Mesenchymal stem cell (in vitro differentiated cells and primary cell): ENCODE data around the gene GEMIN7.

Experiments used
- DNase-seq: peaks from one replicate; pipeline ENCODE4 v3.0.0-alpha.2; 2013
- H2AFZ ChIP-seq: one replicate; pipeline ENCODE4 v1.6.1; 2013; ENCODE audit warnings: low read depth, mild to moderate bottlenecking, control low read depth, inconsistent platforms, low read length, moderate library complexity
- H2AK5ac ChIP-seq: 2 replicates; pipeline ENCODE4 v1.6.1; 2013; ENCODE audit warnings: low read length, moderate library complexity, mild to moderate bottlenecking, inconsistent platforms; ENCODE audit not compliant: severe bottlenecking
- H2BK120ac ChIP-seq: one replicate; pipeline ENCODE4 v1.6.1; 2013; ENCODE audit warnings: low read depth, mild to moderate bottlenecking, inconsistent platforms, low read length, moderate library complexity
- H2BK12ac ChIP-seq, 2 experiments: one replicate each; pipeline ENCODE4 v1.6.1; 2013; ENCODE audit warnings: inconsistent platforms in 2 of 2, low read length in 2 of 2, mild to moderate bottlenecking in 2 of 2, moderate library complexity in 2 of 2, control low read depth in 1 of 2
- H2BK15ac ChIP-seq: one replicate; pipeline ENCODE4 v1.6.1; 2013; ENCODE audit warnings: mild to moderate bottlenecking, low read depth, inconsistent platforms; ENCODE audit not compliant: poor library complexity, severe bottlenecking
- H2BK5ac ChIP-seq: 2 replicates; pipeline ENCODE4 v1.6.1; 2013; ENCODE audit warnings: low read depth, mild to moderate bottlenecking, low read length, control low read depth, inconsistent platforms; ENCODE audit not compliant: poor library complexity, severe bottlenecking
- H3K14ac ChIP-seq, 2 experiments: one replicate each; pipeline ENCODE4 v1.6.1; 2013; ENCODE audit warnings: inconsistent platforms in 2 of 2, low read length in 2 of 2, control low read depth in 1 of 2, mild to moderate bottlenecking in 1 of 2, moderate library complexity in 1 of 2
- H3K18ac ChIP-seq, 2 experiments: one replicate each; pipeline ENCODE4 v1.6.1; 2013; ENCODE audit warnings: inconsistent platforms in 2 of 2, low read length in 2 of 2, control low read depth in 1 of 2, low read depth in 1 of 2, mild to moderate bottlenecking in 1 of 2
- H3K23ac ChIP-seq, 2 experiments: one replicate each; pipeline ENCODE4 v1.6.1; 2013; ENCODE audit warnings: inconsistent platforms in 2 of 2, low read length in 2 of 2, mild to moderate bottlenecking in 2 of 2, moderate library complexity in 2 of 2, control low read depth in 1 of 2
- H3K27ac ChIP-seq: 2 replicates; pipeline ENCODE4 v1.5.1; 2013; ENCODE audit warnings: mild to moderate bottlenecking, moderate library complexity, low read length, control low read depth, inconsistent platforms; ENCODE audit not compliant: poor library complexity, severe bottlenecking
- H3K27me3 ChIP-seq, 2 experiments: 2 replicates each; pipeline versions ENCODE4 v1.6.1 to v1.7.0; 2013; ENCODE audit warnings: low read length in 2 of 2, mild to moderate bottlenecking in 2 of 2, moderate library complexity in 2 of 2, control low read depth in 1 of 2, inconsistent platforms in 1 of 2; ENCODE audit not compliant: control insufficient read depth in 1 of 2, insufficient read depth in 1 of 2
- H3K36me3 ChIP-seq, 2 experiments: 2 replicates each; pipeline versions ENCODE4 v1.6.1 to v1.7.0; 2013; ENCODE audit warnings: low read length in 2 of 2, control low read depth in 1 of 2, inconsistent platforms in 1 of 2, low read depth in 1 of 2, mild to moderate bottlenecking in 1 of 2; ENCODE audit not compliant: insufficient read depth in 2 of 2, control insufficient read depth in 1 of 2
- H3K4ac ChIP-seq, 2 experiments: one replicate each; pipeline ENCODE4 v1.6.1; 2013; ENCODE audit warnings: inconsistent platforms in 2 of 2, low read length in 2 of 2, mild to moderate bottlenecking in 2 of 2, moderate library complexity in 2 of 2, control low read depth in 1 of 2, low read depth in 1 of 2
- H3K4me1 ChIP-seq: 2 replicates; pipeline ENCODE4 v1.6.1; 2013; ENCODE audit warnings: low read depth, low read length, control low read depth; ENCODE audit not compliant: control insufficient read depth, insufficient read depth
- H3K4me2 ChIP-seq: 2 replicates; pipeline ENCODE4 v1.6.1; 2013; ENCODE audit warnings: low read length, mild to moderate bottlenecking, inconsistent platforms; ENCODE audit not compliant: poor library complexity, severe bottlenecking
- H3K4me3 ChIP-seq, 2 experiments: 2 replicates each; pipeline versions ENCODE4 v1.5.1 to v1.7.0; 2013; ENCODE audit warnings: low read length in 2 of 2, mild to moderate bottlenecking in 2 of 2, control low read depth in 1 of 2, low read depth in 1 of 2; ENCODE audit not compliant: insufficient read depth in 1 of 2
- H3K79me1 ChIP-seq: replicated peaks from 2 replicates; pipeline ENCODE4 v1.6.1; 2013; ENCODE audit warnings: mild to moderate bottlenecking, control low read depth, low read length, inconsistent platforms; ENCODE audit not compliant: poor library complexity, severe bottlenecking
- H3K9ac ChIP-seq: 2 replicates; pipeline ENCODE4 v1.7.0; 2013; ENCODE audit warnings: mild to moderate bottlenecking, low read length, moderate library complexity
- H3K9me3 ChIP-seq: 2 replicates; pipeline ENCODE4 v1.7.0; 2013; ENCODE audit warnings: mild to moderate bottlenecking, low read length; ENCODE audit not compliant: control insufficient read depth
- H4K8ac ChIP-seq: one replicate; pipeline ENCODE4 v1.6.1; 2013; ENCODE audit warnings: inconsistent platforms, mild to moderate bottlenecking, low read length, moderate library complexity
- H4K91ac ChIP-seq: one replicate; pipeline ENCODE4 v1.6.1; 2013; ENCODE audit warnings: mild to moderate bottlenecking, low read length, inconsistent platforms
- WGBS: methylation state at CpG from one replicate; pipeline ENCODE4 v1.1.7; 2013; ENCODE audit warnings: mixed read lengths; 5-methylcytosine and 5-hydroxymethylcytosine counted together

The GEMIN7 gene

DNA sequence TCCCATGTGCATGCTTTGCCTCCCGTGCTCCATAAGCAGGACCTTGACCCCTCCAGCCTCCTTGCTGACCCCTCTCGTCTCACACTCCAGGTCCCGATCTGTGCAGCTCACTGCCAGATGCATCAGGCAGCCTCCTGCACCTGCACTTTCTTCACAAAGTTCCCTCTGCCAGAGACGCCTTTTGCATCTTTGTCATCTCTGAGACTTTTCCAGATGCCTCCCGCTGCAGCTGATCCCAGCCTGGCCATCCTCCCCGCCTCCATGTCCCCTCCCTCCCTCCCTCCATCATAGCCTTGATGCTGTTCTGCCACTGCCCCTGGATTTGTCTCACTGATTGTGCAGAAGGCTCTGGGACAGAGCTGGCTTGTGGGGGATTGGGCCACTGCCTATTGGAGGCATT is 43.8 kb downstream of the GEMIN7 start:
- Histone ChIP-seq H4K91ac (no peak overlapping the region), H2BK120ac (no peak overlapping the region), H3K36me3 (peaks cover 4 to 19% of the 10 kb centered on the region in 2 experiments), H3K4me2 (no peak overlapping the region), H3K9ac (no peak overlapping the region), H2BK12ac (no peak overlapping the region), H3K9me3 (no peaks in the 10 kb centered on the region), H2AFZ (no peak overlapping the region), H3K14ac (no peak overlapping the region), H3K27me3 (no peaks in the 10 kb centered on the region), H3K4me3 (no peak overlapping the region), H2BK5ac (no peak overlapping the region), H4K8ac (no peak overlapping the region), H3K27ac (no peak overlapping the region), H3K18ac (no peak overlapping the region), H3K4me1 (peaks cover 25% of the 10 kb centered on the region), H3K4ac (no peak overlapping the region), H2BK15ac (no peak overlapping the region), H3K23ac (peak overlapping the region in 1 of 2 experiments; percentile 35), H3K79me1 (peaks cover 56% of the 10 kb centered on the region), H2AK5ac (no peak overlapping the region)
- WGBS = 81% methylated on average over 5 of the region's 6 CpGs
- DNase-seq = no peak

DNA sequence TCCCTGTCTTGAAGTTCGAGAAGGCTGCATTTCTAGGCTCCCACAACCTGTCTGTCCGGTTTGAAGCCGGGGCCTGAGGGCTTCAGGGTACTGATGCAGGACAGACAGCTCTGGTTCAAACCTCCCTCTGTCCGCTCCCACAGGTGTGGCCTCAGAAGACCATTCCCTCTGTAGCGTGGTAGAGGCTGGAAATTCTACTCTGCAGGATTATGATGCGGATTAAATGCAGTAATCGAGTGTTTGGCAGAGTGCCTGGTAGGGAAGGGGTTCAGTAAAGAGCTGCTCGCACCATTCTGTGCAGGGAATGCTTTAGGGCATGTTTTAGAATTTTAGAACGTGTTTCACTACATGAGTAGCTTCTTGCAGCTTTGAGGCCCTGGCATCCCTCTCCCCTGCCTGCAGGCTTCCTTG is 44.4 kb downstream of the GEMIN7 start:
- WGBS = 94% methylated on average over 9 of the region's 9 CpGs
- Histone ChIP-seq H3K4me3 (no peak overlapping the region), H3K36me3 (peaks cover 4 to 19% of the 10 kb centered on the region in 2 experiments), H4K91ac (no peak overlapping the region), H3K4me1 (peaks cover 19% of the 10 kb centered on the region), H2BK15ac (no peak overlapping the region), H3K18ac (no peak overlapping the region), H2BK12ac (no peak overlapping the region), H2BK120ac (no peak overlapping the region), H3K23ac (no peak overlapping the region), H4K8ac (no peak overlapping the region), H3K9ac (no peak overlapping the region), H3K9me3 (no peaks in the 10 kb centered on the region), H3K27me3 (no peaks in the 10 kb centered on the region), H2AFZ (no peak overlapping the region), H3K27ac (no peak overlapping the region), H3K4ac (no peak overlapping the region), H3K4me2 (no peak overlapping the region), H3K79me1 (peaks cover 58% of the 10 kb centered on the region), H3K14ac (no peak overlapping the region), H2AK5ac (no peak overlapping the region), H2BK5ac (no peak overlapping the region)
- DNase-seq = no peak

DNA sequence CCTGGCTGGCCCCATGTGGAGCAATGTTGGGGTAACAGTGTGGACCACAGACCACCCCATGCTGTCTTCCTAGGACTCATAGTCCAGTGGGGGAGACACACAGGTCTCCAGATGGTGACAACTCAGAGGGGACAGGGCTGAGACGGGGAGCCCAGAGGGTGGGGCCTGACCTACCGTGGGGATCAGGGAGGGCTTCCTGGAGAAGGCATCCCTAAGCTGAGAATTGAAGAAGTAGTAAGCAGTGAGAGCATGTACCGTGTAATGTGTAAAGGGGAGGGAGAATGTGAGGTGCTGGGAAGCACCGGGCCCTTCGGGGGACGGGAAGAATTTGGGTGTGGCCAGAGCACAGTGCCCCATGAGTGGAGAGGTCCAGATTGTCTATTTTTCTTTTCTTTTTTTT is 45.0 kb downstream of the GEMIN7 start:
- Histone ChIP-seq H3K23ac (no peak overlapping the region), H3K9me3 (no peaks in the 10 kb centered on the region), H2BK120ac (no peak overlapping the region), H2AFZ (no peak overlapping the region), H2BK15ac (no peak overlapping the region), H2BK12ac (no peak overlapping the region), H3K27ac (no peak overlapping the region), H3K4me1 (peaks cover 16% of the 10 kb centered on the region), H3K4ac (no peak overlapping the region), H3K4me2 (no peak overlapping the region), H3K36me3 (peaks cover 4 to 24% of the 10 kb centered on the region in 2 experiments), H4K8ac (peak overlapping the region; percentile 7), H2AK5ac (no peak overlapping the region), H4K91ac (no peak overlapping the region), H3K18ac (no peak overlapping the region), H3K9ac (no peak overlapping the region), H2BK5ac (no peak overlapping the region), H3K14ac (no peak overlapping the region), H3K27me3 (no peaks in the 10 kb centered on the region), H3K79me1 (peaks cover 63% of the 10 kb centered on the region), H3K4me3 (no peak overlapping the region)
- no peak for DNase-seq
- WGBS = 97% methylated on average over 4 of the region's 6 CpGs

DNA sequence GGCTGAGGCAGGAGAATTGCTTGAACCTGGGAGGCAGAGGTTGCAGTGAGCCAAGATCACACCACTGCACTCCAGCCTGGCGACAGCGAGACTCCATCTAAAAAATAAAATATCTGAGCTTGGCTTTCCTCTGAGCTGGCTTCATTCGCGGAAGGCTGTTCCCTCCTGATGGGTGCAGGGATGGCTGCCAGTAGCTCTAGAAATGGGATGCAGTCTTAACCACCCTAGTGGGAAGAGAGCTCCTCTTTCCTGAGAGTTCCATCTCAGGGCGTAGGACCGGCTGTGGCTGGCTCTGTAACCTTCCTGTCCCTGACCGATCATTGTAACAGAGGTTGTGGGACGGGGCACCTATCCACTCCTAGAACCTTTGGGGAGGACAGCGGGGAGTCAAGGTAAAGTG is 46.3 kb downstream of the GEMIN7 start:
- Histone ChIP-seq H2AK5ac (no peak overlapping the region), H3K18ac (no peak overlapping the region), H2BK15ac (no peak overlapping the region), H4K91ac (no peak overlapping the region), H3K4ac (no peak overlapping the region), H3K23ac (no peak overlapping the region), H3K14ac (no peak overlapping the region), H3K4me1 (peaks cover 19% of the 10 kb centered on the region), H2BK120ac (no peak overlapping the region), H3K27ac (no peak overlapping the region), H2AFZ (no peak overlapping the region), H2BK5ac (no peak overlapping the region), H3K4me3 (no peak overlapping the region), H3K79me1 (peaks cover 67% of the 10 kb centered on the region), H3K9me3 (no peaks in the 10 kb centered on the region), H4K8ac (no peak overlapping the region), H3K4me2 (no peak overlapping the region), H2BK12ac (no peak overlapping the region), H3K36me3 (peaks cover 0 to 26% of the 10 kb centered on the region in 2 experiments), H3K9ac (no peak overlapping the region), H3K27me3 (no peaks in the 10 kb centered on the region)
- no peak for DNase-seq
- WGBS = 98% methylated on average over 9 of the region's 9 CpGs
